Sigmoid colon (tissue), 4 donors: ENCODE measurements around the gene LAMC3.

ENCODE experiments used
- EP300 ChIP-seq, 4 donors: sonication (generic); formaldehyde crosslinking; IDR thresholded peaks; one replicate each; pipeline ENCODE4 v1.6.1; 2017; ENCODE audit warnings: antibody characterized with exemption in 4 of 4
- POLR2A ChIP-seq, 2 donors: fragments of 450-650 bp; IDR thresholded peaks; one replicate each; pipeline ENCODE4 v1.6.1; 2016; ENCODE audit warnings: antibody characterized with exemption in 2 of 2, mild to moderate bottlenecking in 2 of 2, moderate library complexity in 2 of 2
- POLR2AphosphoS5 ChIP-seq, 4 donors: sonication (generic); formaldehyde crosslinking; IDR thresholded peaks; one replicate each; pipeline ENCODE4 v1.6.1; 2017; ENCODE audit warnings: antibody characterized with exemption in 4 of 4
- TF ChIP-seq, protein P1 (sequence below), 4 experiments: fragments of 450-650 bp in 3 of 4; fragments of 200-600 bp in 1 of 4; IDR thresholded peaks; one replicate each; pipeline ENCODE4 v1.5.1; 2016 to 2019; ENCODE audit warnings: antibody characterized with exemption in 4 of 4, mild to moderate bottlenecking in 3 of 4, moderate library complexity in 2 of 4

DNA sequence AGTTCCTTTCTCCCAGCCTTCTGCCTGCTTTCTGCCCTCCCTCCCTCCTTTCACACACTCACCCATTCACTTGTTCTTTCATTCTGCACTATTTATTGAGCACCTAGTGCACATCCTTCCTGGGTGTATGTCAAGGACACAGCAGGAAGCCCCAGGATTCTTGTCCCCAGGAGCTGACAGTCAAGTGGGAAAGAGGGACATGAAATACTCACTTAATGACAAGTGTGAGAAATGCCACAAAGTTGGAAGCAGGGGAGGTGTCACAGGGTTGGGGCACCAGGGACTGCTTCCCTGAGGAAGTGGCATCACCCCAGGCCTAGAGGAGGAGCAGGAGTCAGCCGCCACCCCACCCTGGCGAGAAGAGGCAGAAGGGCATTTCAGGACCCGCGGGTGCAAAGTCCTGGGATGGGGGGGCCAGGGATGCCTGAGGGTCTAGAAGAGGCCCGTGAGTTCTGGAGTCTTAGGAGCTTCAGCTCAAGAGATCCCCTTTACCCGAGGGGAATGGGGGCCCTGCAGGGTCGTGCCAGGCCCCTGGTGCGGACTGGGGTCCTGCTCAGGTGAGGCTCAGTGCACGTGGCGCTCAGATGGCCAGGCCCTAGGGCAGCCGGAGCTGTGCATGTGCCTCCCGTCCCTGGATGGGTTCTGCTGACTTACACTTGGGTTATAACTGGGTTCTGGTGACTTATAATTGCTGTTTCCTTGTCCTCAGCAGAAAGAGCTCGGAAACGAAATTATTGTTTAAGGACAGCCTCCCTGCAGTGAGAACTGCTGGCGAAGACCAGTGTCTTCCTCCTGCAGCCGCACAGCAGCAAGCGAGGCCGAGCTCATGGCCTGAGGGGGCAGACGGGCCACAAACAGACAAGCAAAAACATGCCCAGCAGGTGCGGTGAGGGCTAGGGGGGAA, 16.9 kb upstream of the LAMC3 start:
- TF ChIP-seq, protein P1, sequence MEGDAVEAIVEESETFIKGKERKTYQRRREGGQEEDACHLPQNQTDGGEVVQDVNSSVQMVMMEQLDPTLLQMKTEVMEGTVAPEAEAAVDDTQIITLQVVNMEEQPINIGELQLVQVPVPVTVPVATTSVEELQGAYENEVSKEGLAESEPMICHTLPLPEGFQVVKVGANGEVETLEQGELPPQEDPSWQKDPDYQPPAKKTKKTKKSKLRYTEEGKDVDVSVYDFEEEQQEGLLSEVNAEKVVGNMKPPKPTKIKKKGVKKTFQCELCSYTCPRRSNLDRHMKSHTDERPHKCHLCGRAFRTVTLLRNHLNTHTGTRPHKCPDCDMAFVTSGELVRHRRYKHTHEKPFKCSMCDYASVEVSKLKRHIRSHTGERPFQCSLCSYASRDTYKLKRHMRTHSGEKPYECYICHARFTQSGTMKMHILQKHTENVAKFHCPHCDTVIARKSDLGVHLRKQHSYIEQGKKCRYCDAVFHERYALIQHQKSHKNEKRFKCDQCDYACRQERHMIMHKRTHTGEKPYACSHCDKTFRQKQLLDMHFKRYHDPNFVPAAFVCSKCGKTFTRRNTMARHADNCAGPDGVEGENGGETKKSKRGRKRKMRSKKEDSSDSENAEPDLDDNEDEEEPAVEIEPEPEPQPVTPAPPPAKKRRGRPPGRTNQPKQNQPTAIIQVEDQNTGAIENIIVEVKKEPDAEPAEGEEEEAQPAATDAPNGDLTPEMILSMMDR (IDR thresholded peaks at IDR 0.05): no peak
- TF ChIP-seq EP300 (IDR thresholded peaks at IDR 0.05) (no peak), POLR2A (IDR thresholded peaks at IDR 0.05) (no peak), POLR2AphosphoS5 (IDR thresholded peaks at IDR 0.05) (no peak)
